Spleen (tissue), 7 donors: ENCODE data around the gene ITGB8.

Experiments
- CTCF ChIP-seq, 11 experiments: fragments of 200-600 bp in 7 of 11; fragments of 450-650 bp in 4 of 11; sonication (generic) in 4 of 11; IDR thresholded peaks in 8 of 11; conservative IDR thresholded peaks in 3 of 11; 1 replicate in 7 of 11; 2 replicates in 4 of 11; pipeline versions ENCODE4 v1.4.0 to v1.8.0; 2016 to 2021; ENCODE audit warnings: antibody characterized with exemption in 11 of 11, inconsistent platforms in 4 of 11, mild to moderate bottlenecking in 1 of 11
- POLR2AphosphoS5 ChIP-seq, 3 donors: sonication (generic); formaldehyde crosslinking; IDR thresholded peaks; one replicate each; pipeline ENCODE4 v1.5.1; 2017; ENCODE audit warnings: antibody characterized with exemption in 3 of 3
- donor health status: DM: no; HTN: no; CAD: no; lungs with moderate emphysema.
- donor health status: DM: no; HTN: no; CAD: no.
- donor health status: DM: no; HTN: no; CAD: no.

- TF ChIP-seq CTCF (IDR thresholded peaks at IDR 0.05 in 8 of 11, conservative IDR thresholded peaks at IDR 0.05 in 3 of 11) (no peak), POLR2AphosphoS5 (IDR thresholded peaks at IDR 0.05) (no peak)
Measured at GRCh38 chr7:20299145-20299544, 31.6 kb upstream of the ITGB8 start.
